GM19025 (cell line): ENCODE data around the gene KIRREL3.
A peak's percentile ranks its signal among the peaks of the same experiment; 100 is the strongest.

ENCODE experiments used
- ATAC-seq: cut with Tn5 transposase; IDR thresholded peaks from one replicate; pipeline ENCODE4 v1.9.1; 2021; ENCODE audit warnings: mild to moderate bottlenecking, low read depth, moderate library complexity; ENCODE audit not compliant: unreplicated experiment

The KIRREL3 gene

DNA sequence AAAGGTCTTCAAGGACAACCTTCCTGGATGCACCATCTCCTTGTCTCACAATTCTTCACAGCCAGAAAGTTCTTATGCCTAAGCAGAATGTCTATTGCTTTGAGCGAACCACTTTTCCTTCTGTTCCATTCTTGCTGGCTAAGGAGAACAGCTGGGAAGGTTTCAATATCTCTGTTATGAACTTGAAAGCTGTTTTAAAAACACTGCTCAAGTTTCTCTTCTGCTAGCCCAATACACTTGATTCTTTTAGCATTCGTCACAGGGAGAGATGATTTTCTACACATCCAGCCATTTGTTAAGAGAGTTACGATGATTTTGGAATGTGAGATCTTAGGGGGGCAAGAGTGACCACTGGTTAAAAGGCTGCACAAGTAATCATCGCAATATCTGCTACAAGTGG, 249.3 kb downstream of the KIRREL3 start:
- no peak for ATAC-seq

DNA sequence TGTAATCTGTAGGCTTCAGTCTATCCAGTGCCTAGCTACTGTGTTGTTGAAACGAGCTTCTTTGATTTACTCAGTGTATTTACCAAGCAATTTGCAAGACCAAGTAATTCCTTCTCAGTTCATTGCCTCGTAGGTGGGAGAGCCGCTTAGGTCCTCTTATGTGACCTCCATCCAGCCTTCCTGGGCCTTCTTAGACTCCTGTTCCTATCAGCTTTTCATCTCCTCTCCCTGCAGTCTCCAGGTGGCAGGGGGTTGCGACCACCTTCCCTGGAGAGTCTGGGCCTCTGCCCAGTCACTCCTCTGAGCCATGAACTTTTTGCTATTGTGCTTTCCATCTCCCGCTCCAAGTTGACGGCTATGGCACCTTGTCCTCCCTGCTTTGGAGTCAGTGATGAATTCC, 251.8 kb downstream of the KIRREL3 start:
- no peak for ATAC-seq

DNA sequence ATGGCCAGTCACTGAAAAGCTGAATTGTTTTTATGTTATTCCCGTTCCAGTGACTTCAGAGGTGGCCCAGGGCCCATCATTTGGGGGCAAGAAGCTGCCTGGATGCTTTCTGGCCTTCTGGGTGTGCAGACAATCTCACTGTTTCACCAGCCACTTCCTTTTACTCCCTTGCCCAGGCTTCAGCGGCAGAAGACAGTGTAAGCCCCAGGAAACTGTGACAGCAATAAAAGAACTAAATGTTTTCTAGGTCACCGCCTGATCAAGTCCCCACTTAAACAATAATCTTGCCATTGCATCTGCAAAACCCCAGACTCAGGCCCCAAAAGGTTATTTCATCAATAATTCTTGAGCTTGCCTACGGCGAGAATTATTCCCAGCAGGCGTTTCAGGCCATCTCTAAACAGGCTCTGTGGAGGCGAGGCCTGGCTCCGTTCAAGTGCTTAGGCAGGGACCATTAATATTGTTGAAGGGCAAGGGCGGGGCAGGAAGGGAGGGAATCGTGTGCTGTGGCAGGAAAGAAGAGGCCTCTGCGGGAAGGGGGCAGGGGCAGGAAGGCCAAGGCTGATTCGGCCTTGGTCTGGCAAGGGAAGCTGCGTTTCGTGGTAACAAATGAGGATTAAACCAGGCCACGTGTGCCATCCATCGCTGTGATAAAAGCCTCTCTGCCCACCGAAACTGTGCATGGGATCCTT, 252.3 kb downstream of the KIRREL3 start:
- ATAC-seq = no peak

DNA sequence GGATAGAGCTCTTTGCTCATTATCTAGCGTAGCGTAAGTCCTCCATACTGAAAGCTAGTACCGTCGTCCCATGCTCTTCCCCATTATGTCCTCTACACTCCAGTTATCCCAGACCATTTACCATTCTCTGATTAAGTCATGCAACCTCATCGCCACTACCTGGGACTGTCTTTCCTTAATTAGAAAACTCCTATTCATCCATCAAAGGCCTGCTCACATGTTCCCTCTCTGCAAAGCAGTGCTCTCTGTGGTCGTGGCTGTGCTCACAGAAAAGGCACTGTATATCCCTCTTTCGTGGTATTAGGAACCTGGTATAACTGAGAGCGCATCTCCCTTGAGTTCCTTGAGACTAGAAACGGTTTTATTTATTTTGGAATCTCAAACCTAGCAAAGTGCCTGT, 253.3 kb downstream of the KIRREL3 start:
- ATAC-seq = no peak

DNA sequence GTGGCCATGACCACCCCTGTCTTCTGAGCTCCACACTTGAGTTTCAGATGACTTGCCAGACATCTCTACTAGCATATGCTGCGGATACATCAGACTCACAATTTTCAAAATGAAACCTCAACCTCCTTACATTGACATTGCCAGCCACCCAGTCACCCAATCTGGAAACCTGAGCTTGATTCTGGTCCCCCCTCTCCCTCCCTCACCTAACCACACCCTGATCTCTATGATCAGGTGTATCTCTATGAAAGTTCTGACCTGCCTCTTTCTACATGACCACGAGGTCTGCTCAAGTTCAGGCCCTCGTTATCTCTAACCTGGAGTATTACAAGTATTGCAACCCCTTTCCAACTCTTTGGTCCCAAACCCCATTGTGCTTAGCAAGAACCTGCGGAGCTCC, 254.1 kb downstream of the KIRREL3 start:
- no peak for ATAC-seq

DNA sequence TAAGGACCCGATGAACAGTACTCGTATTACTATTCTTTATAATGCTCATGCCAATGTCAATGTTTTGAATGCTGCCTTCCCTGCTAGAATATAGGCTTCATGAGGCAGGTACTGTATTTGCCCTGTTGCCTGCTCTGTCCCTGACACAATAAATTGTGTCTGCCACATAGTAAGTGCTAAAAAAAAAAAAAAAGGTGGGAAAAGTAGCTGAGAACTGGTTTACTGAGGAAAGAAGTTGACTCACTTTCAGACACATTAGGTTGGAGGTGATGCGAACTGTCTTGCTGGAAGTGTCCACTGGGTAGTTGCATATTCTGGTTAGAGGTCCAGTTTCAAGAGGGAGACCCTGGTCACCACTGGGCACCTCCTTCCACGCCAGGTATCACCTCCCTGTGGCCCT, 255.9 kb downstream of the KIRREL3 start:
- ATAC-seq = no peak

DNA sequence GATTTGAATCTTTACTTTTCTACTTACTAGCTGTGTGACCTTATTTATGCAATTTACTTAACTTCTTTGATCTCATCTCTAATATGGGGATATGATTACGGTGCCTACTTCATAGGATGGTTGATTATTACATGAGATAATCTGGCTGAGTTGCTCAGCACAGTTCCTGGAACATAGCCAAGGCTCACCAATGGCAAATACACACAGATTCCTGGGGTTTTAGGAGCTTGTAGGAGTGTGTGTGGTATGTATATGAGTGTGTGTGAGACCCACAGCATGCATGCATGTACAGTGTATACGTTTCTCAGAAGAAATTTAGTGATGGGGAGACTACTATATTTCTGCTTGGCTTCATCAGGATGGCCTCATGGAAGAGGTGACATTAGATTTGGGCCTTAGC, 256.9 kb downstream of the KIRREL3 start:
- no peak for ATAC-seq

DNA sequence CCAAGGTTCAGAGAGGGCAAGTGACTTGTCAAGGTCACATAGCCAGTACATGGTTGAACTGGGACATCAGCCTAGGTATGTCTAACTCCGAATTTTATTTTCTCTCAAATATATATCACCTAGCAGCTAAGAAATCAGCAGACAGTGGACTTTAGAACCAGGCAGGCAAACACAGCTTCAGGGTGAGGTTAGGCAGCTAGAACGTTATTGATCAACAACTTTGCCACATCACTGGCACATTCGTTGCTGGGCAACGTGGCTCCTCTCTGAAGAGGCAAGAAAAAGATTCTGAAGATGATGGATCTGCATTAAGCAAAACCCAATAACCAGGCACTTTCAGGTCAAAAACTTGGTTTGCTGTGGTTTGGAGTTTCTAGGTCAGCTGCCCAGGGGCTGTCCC, 258.0 kb downstream of the KIRREL3 start:
- ATAC-seq = no peak

DNA sequence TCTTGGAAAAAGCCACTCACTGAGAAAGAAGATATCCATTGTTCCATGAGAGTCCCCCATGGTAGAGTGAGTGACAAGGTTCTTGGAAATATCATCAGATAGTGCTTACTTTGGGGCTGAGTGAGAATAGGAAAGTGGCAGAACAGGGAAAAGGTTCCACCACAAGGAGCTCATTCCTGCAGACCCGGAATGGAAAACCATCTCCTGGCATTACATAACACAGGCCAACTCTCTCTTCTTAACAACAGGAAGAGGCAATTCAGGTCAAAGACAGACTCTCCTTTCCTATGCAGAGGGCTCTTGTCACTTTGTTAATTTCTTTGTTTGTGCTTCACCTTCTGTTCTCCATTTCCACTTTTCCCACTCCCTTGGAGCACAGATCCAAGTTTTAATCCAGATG, 259.7 kb downstream of the KIRREL3 start:
- ATAC-seq = no peak

DNA sequence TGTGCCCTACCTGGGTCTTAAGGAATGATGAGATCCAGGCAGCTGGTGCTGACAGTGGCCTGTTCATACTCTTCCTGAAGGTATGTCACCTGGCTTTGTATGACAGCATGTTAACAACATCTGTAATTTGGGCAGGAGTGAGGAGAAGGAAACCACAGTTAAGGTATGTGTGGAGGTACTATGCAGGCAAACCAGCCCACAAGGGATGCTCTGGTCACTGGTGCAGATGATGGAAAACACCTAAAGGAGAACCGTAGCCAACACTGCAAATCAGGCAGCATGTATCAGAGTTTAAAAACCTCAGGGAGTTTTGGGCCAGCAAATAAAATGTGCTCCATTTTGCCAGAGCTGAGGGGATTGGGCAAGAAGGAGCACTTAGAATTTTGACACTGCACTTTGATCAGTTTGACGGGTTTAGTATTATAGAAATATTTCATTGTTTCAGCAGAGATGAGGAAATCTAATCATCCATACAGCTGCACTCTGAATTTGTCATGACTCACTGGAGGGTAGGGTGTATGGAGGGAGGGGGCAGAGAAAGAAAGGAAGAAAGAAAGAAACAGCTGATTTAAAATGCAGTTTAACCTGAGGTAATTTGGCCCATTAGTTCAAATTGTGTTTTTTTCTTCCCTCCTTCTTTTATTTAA, 260.9 kb downstream of the KIRREL3 start:
- no peak for ATAC-seq

DNA sequence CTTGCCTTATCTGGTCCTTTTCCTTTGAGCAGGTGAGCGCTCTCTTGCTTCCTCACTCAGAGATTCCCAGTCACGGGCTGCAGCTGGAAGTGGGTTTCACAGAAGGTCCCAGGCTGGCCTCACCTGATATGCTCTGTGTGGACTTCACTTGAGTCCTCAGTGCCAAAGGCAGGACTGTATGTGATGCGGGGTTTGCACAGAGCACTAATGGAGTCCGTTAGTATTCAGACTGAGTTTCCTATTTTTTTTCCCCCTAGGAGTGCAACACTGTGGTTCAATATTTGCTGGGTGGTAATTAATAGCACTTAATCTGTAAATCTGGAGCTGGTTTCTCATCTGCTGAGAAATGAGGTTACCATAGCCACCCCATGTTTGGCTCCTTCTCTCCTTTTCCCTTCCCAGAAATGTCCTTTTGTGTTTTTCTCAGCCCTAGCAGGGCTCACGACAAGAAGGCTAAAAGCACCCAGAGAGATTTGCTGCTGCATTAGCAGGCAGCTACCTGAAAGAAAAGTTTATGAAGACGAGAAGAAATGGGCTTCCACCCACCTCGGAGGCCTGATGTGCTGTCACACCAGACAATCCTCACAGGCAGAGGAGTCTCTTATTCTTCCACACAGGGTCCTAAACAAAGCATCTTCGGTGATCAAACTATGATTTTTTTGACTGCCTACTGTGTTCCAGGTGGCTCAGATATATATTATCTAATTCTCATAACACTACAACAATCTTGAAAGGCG, 262.1 kb downstream of the KIRREL3 start:
- ATAC-seq = no peak

DNA sequence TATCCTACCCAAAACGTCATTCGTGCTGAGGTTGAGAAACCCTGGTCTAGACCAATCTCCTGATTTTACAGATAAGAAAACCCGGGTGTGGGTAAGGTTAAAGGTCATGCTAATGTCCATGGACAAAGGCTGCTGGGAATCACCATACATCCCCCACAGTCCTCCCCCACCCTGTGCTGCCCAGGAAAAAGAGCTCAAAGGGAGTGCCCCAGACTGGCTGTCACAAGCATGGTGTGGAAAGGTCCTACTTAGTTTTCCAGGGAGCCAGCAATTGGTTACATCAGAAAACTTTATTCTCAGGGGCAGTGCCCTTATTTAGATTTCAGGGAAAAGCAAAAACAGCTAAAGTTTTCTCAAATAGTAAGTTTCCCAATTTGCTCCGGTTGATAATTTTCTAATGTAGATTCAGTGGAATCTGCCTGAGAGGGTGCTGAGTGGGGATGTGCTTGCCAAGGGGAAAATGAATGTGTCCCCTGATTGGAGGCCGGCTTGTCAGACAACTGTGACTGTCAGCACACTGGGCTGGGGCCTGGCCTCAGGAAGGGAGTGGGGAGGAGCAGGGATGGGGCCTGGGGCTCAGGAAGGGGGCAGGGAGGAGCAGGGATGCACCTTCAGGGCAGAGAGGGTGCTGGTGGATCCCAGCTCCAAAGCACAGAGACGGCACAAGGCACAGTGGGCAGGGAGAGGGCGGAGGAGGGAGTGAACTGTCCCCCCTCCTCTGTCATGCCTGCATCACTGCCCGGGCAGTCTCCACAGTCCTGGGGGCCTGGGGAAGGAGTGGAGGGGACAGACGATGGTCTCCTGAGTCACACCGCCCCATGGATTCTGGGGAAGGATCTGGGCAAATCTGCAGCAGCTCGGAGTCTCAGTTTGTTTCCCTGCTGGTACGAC, 263.6 kb downstream of the KIRREL3 start:
- ATAC-seq = no peak

DNA sequence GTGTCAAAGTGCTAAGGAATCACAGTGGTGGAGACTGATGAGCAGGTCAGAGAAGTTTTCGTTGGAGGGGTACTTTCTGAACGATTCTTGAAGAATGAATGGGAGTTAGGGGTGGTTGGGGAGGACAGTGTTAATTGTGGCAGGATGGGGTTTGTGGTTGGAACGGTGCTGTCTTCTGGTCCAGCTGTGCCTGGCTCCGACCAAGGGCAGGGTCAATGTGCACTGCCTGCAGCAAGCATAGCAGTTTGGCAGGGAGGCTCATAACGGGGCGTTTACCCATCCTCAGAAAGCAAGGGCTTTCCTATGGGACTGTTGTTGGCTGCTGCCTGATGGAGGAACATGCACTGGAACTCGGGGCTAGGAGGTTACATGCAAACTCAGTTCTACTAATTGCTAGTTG, 265.8 kb downstream of the KIRREL3 start:
- ATAC-seq = no peak

DNA sequence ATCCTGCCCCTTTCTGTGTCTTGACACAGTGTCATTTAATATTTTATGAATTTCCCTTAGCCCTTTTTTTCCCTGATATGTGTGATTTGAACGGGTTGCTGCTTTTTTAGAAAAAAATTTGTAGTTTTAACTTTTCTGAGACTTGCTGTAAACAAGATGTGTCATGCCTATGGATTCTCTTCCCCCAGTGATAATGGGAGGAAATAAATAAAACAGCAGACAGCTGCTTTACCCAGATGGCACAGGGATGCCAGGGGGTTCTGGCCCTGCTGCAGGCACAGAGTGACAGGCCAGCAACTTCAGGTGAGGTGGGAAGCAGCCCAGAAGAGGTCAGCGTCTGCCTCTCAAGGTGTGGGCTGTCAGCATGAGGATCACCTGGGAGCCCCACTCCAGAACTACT, 266.9 kb downstream of the KIRREL3 start:
- no peak for ATAC-seq

DNA sequence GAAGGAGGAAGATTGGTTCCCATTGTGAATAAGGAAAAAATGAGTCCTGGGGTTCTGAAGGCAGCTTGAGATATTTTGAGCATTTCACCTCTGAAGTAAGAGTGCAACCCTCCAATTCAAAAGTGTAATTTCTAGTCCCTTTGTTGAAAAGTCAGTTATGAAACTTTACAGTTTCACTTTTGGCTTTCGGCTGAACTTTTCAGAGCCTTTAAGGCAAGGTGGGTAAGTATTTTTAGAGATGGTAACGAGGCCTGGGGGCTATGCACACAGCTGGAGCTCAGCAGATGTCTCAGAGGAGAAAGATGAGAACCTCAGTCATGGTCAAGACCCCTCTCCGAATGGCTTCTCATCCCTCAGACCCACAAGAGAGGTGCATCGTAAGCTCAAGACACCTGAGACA, 267.6 kb downstream of the KIRREL3 start:
- ATAC-seq = peak; percentile 71

DNA sequence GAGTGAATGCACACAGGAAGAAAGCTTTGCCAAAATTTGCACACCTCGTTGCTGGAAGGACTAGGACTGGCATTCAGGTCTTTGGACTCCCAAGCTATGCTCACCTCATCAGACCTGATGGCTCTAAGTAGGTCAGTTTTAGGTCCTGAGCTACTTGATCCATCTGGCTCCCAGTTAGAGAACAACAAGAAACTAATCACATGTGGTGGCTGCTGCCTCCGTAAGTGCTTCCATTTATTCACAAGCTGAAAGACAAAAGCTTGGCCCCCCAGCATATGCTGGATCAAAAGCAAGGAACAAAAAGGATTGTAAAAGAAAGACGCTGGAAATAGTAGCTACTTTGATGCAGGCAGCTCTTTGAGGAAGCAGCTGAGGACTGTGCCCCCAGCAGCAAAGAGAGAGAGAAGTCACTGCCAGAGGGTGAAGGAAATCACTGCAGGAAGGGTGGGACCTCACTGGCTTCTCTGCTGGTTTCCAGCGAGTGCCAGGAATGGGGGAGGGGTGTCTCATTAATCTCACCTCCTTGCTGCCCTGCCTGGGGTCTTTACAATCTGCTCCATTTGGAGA, 268.9 kb downstream of the KIRREL3 start:
- no peak for ATAC-seq

DNA sequence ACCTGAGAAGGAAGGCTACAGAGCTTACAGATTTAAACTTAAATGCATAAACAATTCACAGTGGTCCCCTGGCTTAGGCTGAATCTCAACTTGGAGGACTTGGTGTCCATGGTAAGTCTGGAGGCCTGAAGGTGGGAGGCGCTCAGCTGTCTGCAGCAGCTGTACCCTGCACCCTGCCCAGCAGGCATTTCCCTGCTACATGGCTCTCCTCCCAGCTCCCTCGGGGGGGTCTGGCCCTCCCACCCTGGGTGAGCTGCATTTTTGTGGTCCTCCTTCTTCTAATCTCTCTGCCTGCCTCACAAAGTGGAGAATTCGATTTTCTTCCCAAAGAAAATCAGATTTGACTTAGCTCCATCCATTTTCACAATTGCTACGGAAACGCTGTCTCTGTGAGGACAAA, 273.2 kb downstream of the KIRREL3 start:
- ATAC-seq = no peak

DNA sequence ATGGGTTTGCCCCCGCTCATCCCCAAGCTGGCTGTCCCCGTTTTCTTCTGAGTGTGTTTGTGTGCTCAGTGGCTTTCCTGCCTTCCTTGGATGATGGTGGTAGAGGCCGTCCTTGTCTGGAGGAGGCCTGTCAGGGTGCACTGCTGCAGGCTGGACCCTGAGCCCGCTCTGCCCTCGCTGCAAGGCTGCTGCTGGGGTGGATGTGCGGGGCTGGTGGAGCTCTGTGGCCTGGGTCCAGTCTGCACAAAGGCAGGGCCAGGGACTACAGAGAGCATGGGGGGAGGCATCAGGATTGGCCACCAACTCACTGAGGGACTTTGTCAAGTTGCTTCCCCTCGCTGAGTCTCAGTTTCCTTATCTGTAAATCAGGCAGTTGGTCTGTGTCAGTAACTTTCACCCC, 275.0 kb downstream of the KIRREL3 start:
- ATAC-seq = no peak

DNA sequence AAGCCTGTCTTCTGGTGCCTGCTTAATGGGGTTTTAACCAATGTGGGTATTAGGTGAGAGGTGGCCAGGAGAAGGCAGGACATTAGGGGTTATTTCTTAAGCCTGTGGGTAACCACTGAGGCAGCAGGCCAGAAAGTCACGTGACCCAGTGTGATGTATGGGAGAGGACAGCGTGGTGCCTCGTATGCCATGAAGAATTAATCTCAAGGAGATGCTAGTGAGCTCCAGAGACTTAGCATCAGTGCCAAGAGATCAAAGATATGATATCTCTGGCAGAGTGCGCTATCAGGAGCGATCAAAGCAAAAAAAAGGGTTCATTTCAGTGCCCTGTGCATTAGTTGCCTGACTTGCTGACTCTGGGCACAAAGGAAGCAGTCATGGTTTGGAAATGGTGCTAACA, 275.5 kb downstream of the KIRREL3 start:
- ATAC-seq = no peak

DNA sequence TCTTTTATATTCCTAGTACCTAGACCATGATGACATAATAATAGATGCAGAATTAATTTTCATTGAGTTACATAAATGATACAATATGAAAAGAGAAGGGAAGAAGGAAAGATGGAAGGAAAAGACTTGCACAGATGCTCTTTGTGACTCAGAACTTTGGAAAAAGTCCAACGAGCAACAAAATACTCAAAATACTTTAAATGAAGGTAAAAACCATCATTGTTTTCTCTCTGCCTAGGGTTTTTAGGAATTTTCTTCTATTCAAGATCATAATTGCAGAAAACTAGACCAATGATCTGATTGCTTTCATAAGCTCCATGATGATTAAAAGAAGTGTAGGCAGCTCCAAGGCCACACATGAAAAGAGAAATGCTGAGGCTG, 276.9 kb downstream of the KIRREL3 start:
- no peak for ATAC-seq
